Measurements from ENCODE around the gene HMGCS1. TPM values are rescaled to one million over a fixed set of nuclear protein-coding genes. Genes with fewer than 3 reads are reported as not detected.
"Not testable (repeated sequence)": the region's sequence is repeated elsewhere in the genome, so short reads cannot be mapped to it uniquely, and the experiment has no call there.

The HMGCS1 gene
- total RNA-seq, 2 donors from 2014 or later = 10.9 to 22.8 TPM

- Histone ChIP-seq H3K27ac (no peak overlapping the region), H3K4me3 (no peak overlapping the region), H3K36me3 (replicated peaks in 1 of 2; ENCODE audit: insufficient read depth in 1 of 2, low read depth in 2 of 2) (no peaks in the 10 kb centered on the region), H3K9me3 (no peaks in the 10 kb centered on the region), H3K27me3 (no peaks in the 10 kb centered on the region), H3K4me1 (peaks cover 52% of the 10 kb centered on the region)
- no peak for ATAC-seq
- no peak for DNase-seq
- TF ChIP-seq CTCF (IDR thresholded peaks at IDR 0.05) (no peak), POLR2A (IDR thresholded peaks at IDR 0.05) (no peak)
- intact Hi-C loops (cut with DNase I) = no loop called here
Observed at GRCh38 chr5:43309637-43310036, 3.6 kb downstream of the HMGCS1 start.

GRCh38 chr5:43309122-43309521 is 4.1 kb downstream of the HMGCS1 start:
- TF ChIP-seq CTCF (IDR thresholded peaks at IDR 0.05) = no peak
- TF ChIP-seq POLR2A (IDR thresholded peaks at IDR 0.05) = no peak
- Histone ChIP-seq H3K27ac (no peak overlapping the region), H3K36me3 (replicated peaks in 1 of 2; ENCODE audit: insufficient read depth in 1 of 2, low read depth in 2 of 2) (no peaks in the 10 kb centered on the region), H3K4me1 (peaks cover 49% of the 10 kb centered on the region), H3K9me3 (no peaks in the 10 kb centered on the region), H3K27me3 (no peaks in the 10 kb centered on the region), H3K4me3 (no peak overlapping the region)
- ATAC-seq = no peak
- 76 to 95% methylated on average over 3 of the region's 3 CpGs for WGBS, 2 donors
- no peak for DNase-seq
- intact Hi-C loops (cut with DNase I) = no loop called here

GRCh38 chr5:43306954-43307353 is 6.3 kb downstream of the HMGCS1 start:
- H3K27ac ChIP-seq; H3K27me3 ChIP-seq; DNase-seq; H3K36me3 ChIP-seq (replicated peaks in 1 of 2; ENCODE audit: insufficient read depth in 1 of 2, low read depth in 2 of 2); H3K4me3 ChIP-seq; ATAC-seq; intact Hi-C loops (cut with DNase I); H3K9me3 ChIP-seq: not testable (repeated sequence)
- 85 to 93% methylated on average over 5 of the region's 5 CpGs for WGBS, 2 donors
- H3K4me1 ChIP-seq = peaks cover 48% of the 10 kb centered on the region

GRCh38 chr5:43305948-43306565 is 7.2 kb downstream of the HMGCS1 start:
- WGBS, 2 donors = 37 to 58% methylated on average over 1 of the region's 1 CpG
- ATAC-seq = no peak
- intact Hi-C loops (cut with DNase I) = no loop called here

GRCh38 chr5:43304525-43304924 is 8.7 kb downstream of the HMGCS1 start:
- Histone ChIP-seq H3K4me1 (peaks cover 24% of the 10 kb centered on the region), H3K9me3 (no peaks in the 10 kb centered on the region), H3K27ac (no peak overlapping the region), H3K4me3 (no peak overlapping the region), H3K36me3 (replicated peaks in 1 of 2; ENCODE audit: insufficient read depth in 1 of 2, low read depth in 2 of 2) (no peaks in the 10 kb centered on the region), H3K27me3 (no peaks in the 10 kb centered on the region)
- WGBS, 2 donors = 30 to 38% methylated on average over 1 of the region's 1 CpG
- TF ChIP-seq POLR2A (IDR thresholded peaks at IDR 0.05) (no peak), CTCF (IDR thresholded peaks at IDR 0.05) (no peak)
- ATAC-seq (no peak), DNase-seq (no peak)
- intact Hi-C loops (cut with DNase I) = no loop called here

More at GRCh38 chr5:43305948-43306565, 7.2 kb downstream of the HMGCS1 start:
- Histone ChIP-seq H3K9me3 (no peaks in the 10 kb centered on the region), H3K27ac (no peak overlapping the region), H3K36me3 (replicated peaks in 1 of 2; ENCODE audit: insufficient read depth in 1 of 2, low read depth in 2 of 2) (no peaks in the 10 kb centered on the region), H3K4me1 (peaks cover 39% of the 10 kb centered on the region), H3K27me3 (no peaks in the 10 kb centered on the region), H3K4me3 (no peak overlapping the region)
- TF ChIP-seq CTCF (IDR thresholded peaks at IDR 0.05) (peak; percentile 14 to 66 (median 61)), POLR2A (IDR thresholded peaks at IDR 0.05) (no peak)
- peak in 1 of 4 donors; percentile 54 for DNase-seq

All from body of pancreas (tissue), 4 donors.